Measurements from ENCODE around the gene FREY1. TPM values are rescaled to one million over a fixed set of nuclear protein-coding genes. Genes with fewer than 3 reads are reported as not detected.

The FREY1 gene
- not detected in 2 replicates for total RNA-seq

- no peak within 1 kb of the TSS for H3K4me3 ChIP-seq (ENCODE audit: low read depth, low read length)
- TF ChIP-seq CTCF (IDR thresholded peaks at IDR 0.05; ENCODE audit: insufficient read depth, low read length, poor library complexity, severe bottlenecking), result no peak
- H3K36me3 ChIP-seq (ENCODE audit: control insufficient read depth, insufficient read depth, low read length), result no peaks in the 10 kb centered on the region
- H3K27me3 ChIP-seq (ENCODE audit: control insufficient read depth, insufficient read depth, low read length), result no peaks in the 10 kb centered on the region
- no peak for DNase-seq (ENCODE audit: low read depth)
These were observed at the start of gene FREY1 for GRCh38 chr11:45906965-45907611. TSS of gene FREY1 (minus strand) at chr11:45907271. CDS start at chr11:45907245, 26 bp downstream.

- DNase-seq (ENCODE audit: low read depth), result no peak
- H3K4me3 ChIP-seq (ENCODE audit: low read depth, low read length), result no peak overlapping the region
- no peak for TF ChIP-seq CTCF (IDR thresholded peaks at IDR 0.05; ENCODE audit: insufficient read depth, low read length, poor library complexity, severe bottlenecking)
- H3K36me3 ChIP-seq (ENCODE audit: control insufficient read depth, insufficient read depth, low read length), result no peaks in the 10 kb centered on the region
- H3K27me3 ChIP-seq (ENCODE audit: control insufficient read depth, insufficient read depth, low read length), result no peaks in the 10 kb centered on the region
These were observed 42.9 kb upstream of the FREY1 start for GRCh38 chr11:45949992-45950407.

- H3K27me3 ChIP-seq (ENCODE audit: control insufficient read depth, insufficient read depth, low read length), result no peaks in the 10 kb centered on the region
- TF ChIP-seq CTCF (IDR thresholded peaks at IDR 0.05; ENCODE audit: insufficient read depth, low read length, poor library complexity, severe bottlenecking), result no peak
- H3K4me3 ChIP-seq (ENCODE audit: low read depth, low read length), result no peak overlapping the region
- H3K36me3 ChIP-seq (ENCODE audit: control insufficient read depth, insufficient read depth, low read length), result no peaks in the 10 kb centered on the region
- DNase-seq (ENCODE audit: low read depth), result no peak
These were observed 41.3 kb upstream of the FREY1 start for GRCh38 chr11:45948356-45948755.

- no peak for DNase-seq (ENCODE audit: low read depth)
- Histone ChIP-seq H3K27me3 (ENCODE audit: control insufficient read depth, insufficient read depth, low read length) (no peaks in the 10 kb centered on the region), H3K36me3 (ENCODE audit: control insufficient read depth, insufficient read depth, low read length) (no peaks in the 10 kb centered on the region), H3K4me3 (ENCODE audit: low read depth, low read length) (no peak overlapping the region)
- no peak for TF ChIP-seq CTCF (IDR thresholded peaks at IDR 0.05; ENCODE audit: insufficient read depth, low read length, poor library complexity, severe bottlenecking)
These were observed 40.8 kb upstream of the FREY1 start for GRCh38 chr11:45947885-45948284.

- no peaks in the 10 kb centered on the region for H3K27me3 ChIP-seq (ENCODE audit: control insufficient read depth, insufficient read depth, low read length)
- TF ChIP-seq CTCF (IDR thresholded peaks at IDR 0.05; ENCODE audit: insufficient read depth, low read length, poor library complexity, severe bottlenecking), result no peak
- no peak overlapping the region for H3K4me3 ChIP-seq (ENCODE audit: low read depth, low read length)
- H3K36me3 ChIP-seq (ENCODE audit: control insufficient read depth, insufficient read depth, low read length), result no peaks in the 10 kb centered on the region
- DNase-seq (ENCODE audit: low read depth), result no peak
These were observed 38.4 kb upstream of the FREY1 start for GRCh38 chr11:45945397-45945999.

- no peak overlapping the region for H3K4me3 ChIP-seq (ENCODE audit: low read depth, low read length)
- TF ChIP-seq CTCF (IDR thresholded peaks at IDR 0.05; ENCODE audit: insufficient read depth, low read length, poor library complexity, severe bottlenecking), result no peak
- H3K27me3 ChIP-seq (ENCODE audit: control insufficient read depth, insufficient read depth, low read length), result no peaks in the 10 kb centered on the region
- H3K36me3 ChIP-seq (ENCODE audit: control insufficient read depth, insufficient read depth, low read length), result no peaks in the 10 kb centered on the region
- DNase-seq (ENCODE audit: low read depth), result no peak
These were observed 35.3 kb upstream of the FREY1 start for GRCh38 chr11:45942381-45942780.
